Mononuclear cell (primary cell): ENCODE measurements around the gene NDE1. TPM values are rescaled to one million over a fixed set of nuclear protein-coding genes. Genes with fewer than 3 reads are reported as not detected.
"Not testable (repeated sequence)": the region's sequence is repeated elsewhere in the genome, so short reads cannot be mapped to it uniquely, and the experiment has no call there.

Experiments
- H3K27me3 ChIP-seq: 2 replicates; pipeline ENCODE4 v1.6.0; 2011; ENCODE audit warnings: low read length, control low read depth; ENCODE audit not compliant: insufficient read depth
- H3K4me1 ChIP-seq: 2 replicates; pipeline ENCODE4 v1.5.1; 2011; ENCODE audit warnings: mild to moderate bottlenecking, low read length, control low read depth; ENCODE audit not compliant: insufficient read depth
- H3K4me3 ChIP-seq: 2 replicates; pipeline ENCODE4 v1.5.1; 2011; ENCODE audit warnings: mild to moderate bottlenecking, low read length, moderate library complexity
- H3K9me3 ChIP-seq: 2 replicates; pipeline ENCODE4 v1.5.1; 2011; ENCODE audit warnings: low read depth, mild to moderate bottlenecking, control low read depth, low read length
- total RNA-seq: library from RNA; depleted of rRNA; stranded (reverse); fragments of >200 nt; gene quantifications from one replicate; pipeline ENCODE4 v1.2.3, GENCODE V29; 2012

The NDE1 gene
- total RNA-seq, 1 donor: 87.3 TPM

DNA sequence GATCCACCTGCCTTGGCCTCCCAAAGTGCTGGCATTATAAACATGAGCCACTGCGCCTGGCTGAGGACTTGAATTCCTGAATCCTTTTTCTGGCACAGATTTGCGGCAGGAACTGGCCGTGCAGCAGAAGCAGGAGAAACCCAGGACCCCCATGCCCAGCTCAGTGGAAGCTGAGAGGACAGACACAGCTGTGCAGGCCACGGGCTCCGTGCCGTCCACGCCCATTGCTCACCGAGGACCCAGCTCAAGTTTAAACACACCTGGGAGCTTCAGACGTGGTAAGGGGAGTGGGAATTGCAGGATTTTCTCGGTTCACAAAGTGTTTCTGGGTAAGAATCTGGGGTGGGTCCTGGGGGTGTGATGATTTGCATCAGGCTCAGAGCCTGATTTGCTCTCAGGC is 41.0 kb downstream of the NDE1 start:
- no peak overlapping the region for H3K4me3 ChIP-seq
- H3K9me3 ChIP-seq: no peaks in the 10 kb centered on the region
- no peaks in the 10 kb centered on the region for H3K4me1 ChIP-seq
- no peaks in the 10 kb centered on the region for H3K27me3 ChIP-seq

DNA sequence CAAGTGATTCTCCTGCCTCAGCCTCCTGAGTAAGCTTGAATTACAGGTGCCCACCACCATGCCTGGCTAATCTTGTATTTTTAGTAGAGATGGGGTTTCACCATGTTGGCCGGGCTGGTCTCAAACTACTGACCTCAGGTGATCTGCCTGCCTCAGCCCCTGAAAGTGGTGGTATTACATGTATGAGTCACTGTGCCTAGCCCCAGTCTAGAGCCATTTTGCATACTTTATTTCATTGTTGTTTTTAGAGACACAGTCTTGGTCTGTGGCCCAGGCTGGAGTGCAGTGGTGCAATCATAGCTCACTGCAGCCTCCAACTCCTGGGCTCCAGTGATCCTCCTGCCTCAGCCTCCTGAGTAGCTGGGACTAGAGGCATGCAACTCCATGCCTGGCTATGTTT is 42.5 kb downstream of the NDE1 start:
- H3K4me3 ChIP-seq: not testable (repeated sequence)

GRCh38 chr16:15694499-15694898 is 44.5 kb downstream of the NDE1 start:
- no peaks in the 10 kb centered on the region for H3K4me1 ChIP-seq
- no peaks in the 10 kb centered on the region for H3K9me3 ChIP-seq
- no peak overlapping the region for H3K4me3 ChIP-seq
- no peaks in the 10 kb centered on the region for H3K27me3 ChIP-seq

More for the DNA sequence above, 42.5 kb downstream of the NDE1 start:
- H3K9me3 ChIP-seq, H3K4me1 ChIP-seq, H3K27me3 ChIP-seq: not testable (repeated sequence)

DNA sequence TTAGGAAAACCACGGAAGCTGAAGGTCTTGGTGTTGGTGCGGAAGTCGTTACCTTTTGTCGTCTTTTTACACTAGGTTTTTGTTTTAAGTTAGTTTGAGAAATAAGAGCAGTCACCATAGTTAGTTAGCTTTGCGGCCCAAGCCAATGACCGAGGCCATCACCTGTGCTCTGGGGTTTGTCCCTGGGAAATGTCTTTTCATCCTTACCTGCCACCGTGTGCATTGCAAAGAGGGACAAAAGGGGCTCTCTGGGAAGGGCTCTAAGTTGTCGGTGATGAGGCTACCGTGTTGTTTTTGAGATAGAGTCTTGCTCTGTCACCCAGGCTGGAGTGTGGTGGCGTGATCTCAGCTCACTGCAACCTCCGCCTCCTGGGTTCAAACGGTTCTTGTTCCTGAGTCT is 49.8 kb downstream of the NDE1 start:
- no peak overlapping the region for H3K4me3 ChIP-seq
- no peaks in the 10 kb centered on the region for H3K9me3 ChIP-seq
- H3K4me1 ChIP-seq: peaks cover 2% of the 10 kb centered on the region
- H3K27me3 ChIP-seq: no peaks in the 10 kb centered on the region

- Histone ChIP-seq H3K4me3 (no peak overlapping the region), H3K4me1 (peaks cover 7% of the 10 kb centered on the region)
Measured at GRCh38 chr16:15701367-15701766, 51.3 kb downstream of the NDE1 start.

DNA sequence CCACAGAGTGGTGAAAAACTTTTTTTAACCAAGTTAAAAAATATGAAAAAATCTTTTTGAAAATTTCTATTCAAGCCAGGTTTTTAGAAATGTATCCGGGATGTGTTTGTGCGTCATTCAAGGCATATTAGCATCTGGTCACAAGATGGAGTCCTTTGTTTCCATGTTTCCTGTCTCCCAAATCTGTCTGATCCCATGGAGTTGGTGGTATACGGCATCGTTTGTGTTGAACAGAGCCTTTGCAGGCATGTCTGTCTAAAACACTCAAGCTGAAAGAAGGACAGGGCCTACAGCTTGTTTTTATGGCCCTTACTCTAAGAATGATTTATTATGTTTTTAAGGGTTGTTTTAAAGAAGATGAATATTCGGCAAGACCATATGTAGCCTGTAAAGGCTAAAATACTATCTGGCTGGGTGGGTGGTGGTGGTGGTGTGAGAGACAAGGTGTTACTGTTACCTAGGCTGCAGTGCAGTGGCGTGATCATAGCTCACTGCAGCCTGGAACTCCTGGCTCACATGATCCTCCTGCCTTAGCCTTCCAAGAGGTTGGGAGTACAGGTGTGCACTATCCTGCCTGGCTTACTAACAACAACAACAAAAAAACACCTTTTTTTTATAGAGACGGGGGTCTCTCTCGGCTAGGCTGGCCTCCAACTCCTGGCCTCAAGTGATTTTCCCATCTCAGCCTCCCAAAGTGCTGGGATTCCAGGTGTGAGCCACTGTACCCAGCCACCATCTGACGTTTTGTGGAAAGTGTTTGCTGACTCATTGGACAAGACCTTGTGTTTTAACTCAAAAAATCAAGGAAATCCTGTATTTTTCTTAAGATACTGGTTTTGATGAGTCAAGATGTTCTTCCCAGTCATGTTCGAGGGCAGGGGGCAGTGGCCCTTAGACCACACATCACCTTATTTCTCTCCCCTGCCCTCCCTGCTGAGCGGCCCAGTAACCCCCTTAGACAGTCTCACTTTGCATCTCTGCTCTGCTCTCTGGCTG is 52.2 kb downstream of the NDE1 start:
- Histone ChIP-seq H3K9me3 (no peaks in the 10 kb centered on the region), H3K4me1 (peaks cover 7% of the 10 kb centered on the region), H3K27me3 (no peaks in the 10 kb centered on the region), H3K4me3 (no peak overlapping the region)

More at GRCh38 chr16:15701367-15701766, 51.3 kb downstream of the NDE1 start:
- Histone ChIP-seq H3K9me3 (no peaks in the 10 kb centered on the region), H3K27me3 (no peaks in the 10 kb centered on the region)

DNA sequence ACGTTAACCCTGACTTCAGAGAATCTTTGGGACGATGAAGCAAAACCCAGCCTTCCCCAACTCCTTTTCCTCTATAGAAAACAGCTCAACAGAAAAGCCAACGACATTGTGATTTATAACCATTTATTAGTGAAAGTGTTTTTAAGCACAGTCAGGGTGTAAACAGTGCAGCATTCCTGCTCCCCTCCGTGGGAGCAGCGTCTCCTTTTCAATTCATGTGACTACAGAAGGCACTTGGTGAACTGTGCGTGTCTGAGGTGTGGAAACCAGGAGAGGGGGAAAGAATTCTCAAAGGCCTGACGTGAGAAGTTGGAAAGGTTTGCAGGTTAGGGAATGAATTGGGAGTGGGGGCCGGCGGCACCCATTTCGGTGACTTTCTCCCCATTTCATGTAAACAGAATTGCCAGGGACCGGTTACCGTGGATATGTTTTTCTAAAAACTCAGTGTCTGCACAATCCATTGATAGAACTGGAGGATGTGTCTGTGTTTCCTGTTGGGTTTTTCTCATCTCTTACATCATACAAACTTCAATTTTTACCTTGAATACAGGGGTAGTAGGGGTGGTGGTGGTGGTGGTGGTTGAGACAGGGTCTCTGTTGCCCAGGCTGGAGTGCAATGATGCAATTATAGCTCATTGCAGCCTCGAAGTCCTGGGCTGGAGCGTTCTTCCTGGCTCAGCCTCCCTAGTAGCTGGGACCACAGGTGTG is 53.1 kb downstream of the NDE1 start:
- Histone ChIP-seq H3K27me3 (no peaks in the 10 kb centered on the region), H3K4me1 (peaks cover 7% of the 10 kb centered on the region), H3K4me3 (no peak overlapping the region), H3K9me3 (no peaks in the 10 kb centered on the region)

DNA sequence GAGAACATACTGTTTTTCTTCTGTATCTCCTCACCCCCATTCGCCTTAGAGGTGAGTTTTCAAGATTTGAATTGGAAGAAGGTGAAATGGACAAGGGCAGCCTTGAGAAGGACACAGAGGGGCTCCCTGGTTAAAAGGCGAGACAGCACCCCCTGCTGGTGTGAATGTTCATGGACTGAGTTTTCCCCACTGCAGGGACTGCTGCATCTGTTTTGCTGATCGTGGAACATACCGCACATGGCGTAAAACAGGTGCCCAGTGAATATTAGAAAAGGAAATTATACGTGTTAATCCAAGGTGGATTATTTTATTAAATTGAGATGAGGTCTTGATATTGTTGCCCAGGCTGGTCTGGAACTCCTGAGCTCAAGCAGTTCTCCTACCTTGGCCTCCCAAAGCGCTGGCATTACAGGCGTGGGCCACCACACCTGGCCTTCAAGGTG is 54.5 kb downstream of the NDE1 start:
- no peaks in the 10 kb centered on the region for H3K9me3 ChIP-seq
- H3K4me1 ChIP-seq: peaks cover 7% of the 10 kb centered on the region
- H3K4me3 ChIP-seq: no peak overlapping the region
- H3K27me3 ChIP-seq: no peaks in the 10 kb centered on the region

DNA sequence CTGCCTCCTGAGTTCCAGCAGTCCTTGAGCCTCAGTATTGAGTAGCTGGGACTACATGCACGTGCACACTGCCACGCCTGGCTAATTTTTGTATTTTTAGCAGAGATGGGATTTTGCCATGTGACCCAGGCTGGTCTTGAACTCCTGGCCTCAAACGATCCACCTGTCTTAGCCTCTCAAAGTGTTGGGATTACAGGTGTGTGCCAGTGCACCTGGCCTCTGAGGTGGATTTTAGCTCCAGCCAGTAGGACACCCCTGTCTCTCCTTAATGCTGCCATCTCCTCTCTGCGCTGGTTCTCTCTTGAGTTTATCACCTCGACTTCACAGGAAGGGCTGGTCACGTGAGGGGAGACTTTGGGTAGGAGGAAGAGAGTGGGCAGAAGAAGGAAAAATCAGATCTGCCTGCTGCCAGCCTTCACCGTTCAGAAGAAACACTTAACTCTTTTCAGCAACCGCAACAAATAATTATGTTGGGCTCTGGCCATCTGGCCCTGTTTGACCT is 55.1 kb downstream of the NDE1 start:
- Histone ChIP-seq H3K4me1 (peaks cover 7% of the 10 kb centered on the region), H3K9me3 (no peaks in the 10 kb centered on the region), H3K4me3 (no peak overlapping the region), H3K27me3 (no peaks in the 10 kb centered on the region)

- no peaks in the 10 kb centered on the region for H3K27me3 ChIP-seq
- peaks cover 7% of the 10 kb centered on the region for H3K4me1 ChIP-seq
- H3K9me3 ChIP-seq: no peaks in the 10 kb centered on the region
- H3K4me3 ChIP-seq: no peak overlapping the region
Measured at GRCh38 chr16:15707332-15707731, 57.3 kb downstream of the NDE1 start.

- peaks cover 7% of the 10 kb centered on the region for H3K4me1 ChIP-seq
- H3K9me3 ChIP-seq: no peaks in the 10 kb centered on the region
- H3K27me3 ChIP-seq: no peaks in the 10 kb centered on the region
Measured at GRCh38 chr16:15708096-15708495, 58.1 kb downstream of the NDE1 start.

DNA sequence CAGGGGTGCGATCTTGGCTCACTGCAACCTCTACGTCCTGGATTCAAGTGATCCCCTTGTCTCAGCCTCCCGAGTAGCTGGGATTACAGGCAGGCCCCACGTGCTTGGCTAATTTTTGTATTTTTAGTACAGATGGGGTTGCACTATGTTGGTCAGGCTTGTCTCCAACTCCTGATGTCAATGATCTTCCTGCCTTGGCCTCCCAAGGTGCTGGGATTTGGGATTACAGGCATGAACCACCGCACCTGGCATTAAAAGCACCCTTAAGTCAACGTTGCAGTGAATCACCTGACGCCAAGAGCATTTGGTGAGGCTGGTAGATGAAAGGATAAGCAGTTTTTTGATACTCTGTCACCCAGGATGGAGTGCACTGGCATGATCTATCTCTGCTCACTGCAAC is 59.0 kb downstream of the NDE1 start:
- no peak overlapping the region for H3K4me3 ChIP-seq
- H3K4me1 ChIP-seq: peaks cover 7% of the 10 kb centered on the region
- H3K27me3 ChIP-seq: no peaks in the 10 kb centered on the region
- H3K9me3 ChIP-seq: no peaks in the 10 kb centered on the region

More at GRCh38 chr16:15708096-15708495, 58.1 kb downstream of the NDE1 start:
- H3K4me3 ChIP-seq: no peak overlapping the region

GRCh38 chr16:15714393-15715172 is 64.5 kb downstream of the NDE1 start:
- H3K4me1 ChIP-seq: no peaks in the 10 kb centered on the region
- H3K27me3 ChIP-seq: no peaks in the 10 kb centered on the region
- H3K4me3 ChIP-seq: no peak overlapping the region
- no peaks in the 10 kb centered on the region for H3K9me3 ChIP-seq

- H3K4me1 ChIP-seq: no peaks in the 10 kb centered on the region
- no peaks in the 10 kb centered on the region for H3K27me3 ChIP-seq
- no peak overlapping the region for H3K4me3 ChIP-seq
- H3K9me3 ChIP-seq: no peaks in the 10 kb centered on the region
Measured at GRCh38 chr16:15715221-15715620, 65.2 kb downstream of the NDE1 start.
